Activated CD4-positive, alpha-beta T cell treated with anti-CD3 and anti-CD28 coated beads, Interleukin-2, amount 50 U/mL, for 24 hours (primary cell): ENCODE results near the gene NDUFB4.

Experiments
- DNase-seq, 2 donors: peaks; one replicate each; pipeline ENCODE4 v3.0.0-alpha.2; 2020; ENCODE audit warnings: low read depth in 1 of 2, low spot score in 1 of 2

The NDUFB4 gene

DNA sequence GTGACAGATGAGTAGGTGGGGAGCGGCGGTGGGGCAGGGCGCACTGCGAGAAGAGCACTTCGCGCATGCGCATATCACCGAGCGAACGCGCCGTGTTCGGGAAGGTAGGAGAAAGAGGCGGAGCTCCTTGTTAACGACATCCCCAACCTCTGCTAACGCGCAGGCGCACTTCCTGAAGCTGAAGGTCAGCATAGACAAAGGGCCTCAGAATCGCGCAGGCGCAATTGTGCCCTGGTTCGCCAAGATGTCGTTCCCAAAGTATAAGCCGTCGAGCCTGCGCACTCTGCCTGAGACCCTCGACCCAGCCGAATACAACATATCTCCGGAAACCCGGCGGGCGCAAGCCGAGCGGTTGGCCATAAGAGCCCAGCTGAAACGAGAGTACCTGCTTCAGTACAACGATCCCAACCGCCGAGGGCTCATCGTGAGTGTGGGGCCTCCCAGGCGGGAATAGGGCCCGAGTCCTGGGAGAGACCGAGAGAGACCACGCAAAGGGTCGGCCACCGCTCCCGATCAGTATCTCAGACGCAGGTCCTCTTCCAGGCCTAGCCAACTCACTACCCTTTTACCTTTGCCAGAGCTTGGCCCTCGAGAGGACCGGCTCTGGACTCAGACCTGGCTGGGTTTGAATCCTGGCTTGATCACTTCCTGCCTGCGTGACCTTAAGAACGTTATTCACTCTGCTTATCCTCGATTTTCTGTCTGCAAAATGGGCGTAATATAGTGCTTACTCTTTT, at the start of gene NDUFB4:
Gene NDUFB4, plus strand, starts transcription at position 221 of the 737 bp plus-strand sequence. Its CDS starts 24 bp downstream, at position 245.
- peak; percentile 87 to 96 for DNase-seq

DNA sequence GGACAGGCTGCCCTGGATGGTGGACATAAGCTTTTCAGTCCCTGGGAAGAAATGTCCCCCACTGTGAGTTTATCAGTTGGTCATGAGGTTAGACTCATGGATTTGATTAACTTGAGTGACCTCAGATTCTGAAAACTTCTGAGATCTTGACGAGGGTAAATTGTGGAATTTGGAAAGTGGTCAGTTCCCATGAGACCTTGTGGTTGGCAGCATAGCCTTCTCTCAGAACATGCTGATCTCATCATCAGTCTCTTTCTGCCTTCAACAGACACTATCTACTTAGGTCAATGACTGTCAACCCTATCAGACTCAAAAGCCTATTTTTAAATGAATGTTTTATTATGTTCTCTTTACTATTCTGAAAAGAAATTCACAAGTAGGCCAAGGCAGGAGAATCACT, 45.6 kb upstream of the NDUFB4 start:
- DNase-seq, result no peak

DNA sequence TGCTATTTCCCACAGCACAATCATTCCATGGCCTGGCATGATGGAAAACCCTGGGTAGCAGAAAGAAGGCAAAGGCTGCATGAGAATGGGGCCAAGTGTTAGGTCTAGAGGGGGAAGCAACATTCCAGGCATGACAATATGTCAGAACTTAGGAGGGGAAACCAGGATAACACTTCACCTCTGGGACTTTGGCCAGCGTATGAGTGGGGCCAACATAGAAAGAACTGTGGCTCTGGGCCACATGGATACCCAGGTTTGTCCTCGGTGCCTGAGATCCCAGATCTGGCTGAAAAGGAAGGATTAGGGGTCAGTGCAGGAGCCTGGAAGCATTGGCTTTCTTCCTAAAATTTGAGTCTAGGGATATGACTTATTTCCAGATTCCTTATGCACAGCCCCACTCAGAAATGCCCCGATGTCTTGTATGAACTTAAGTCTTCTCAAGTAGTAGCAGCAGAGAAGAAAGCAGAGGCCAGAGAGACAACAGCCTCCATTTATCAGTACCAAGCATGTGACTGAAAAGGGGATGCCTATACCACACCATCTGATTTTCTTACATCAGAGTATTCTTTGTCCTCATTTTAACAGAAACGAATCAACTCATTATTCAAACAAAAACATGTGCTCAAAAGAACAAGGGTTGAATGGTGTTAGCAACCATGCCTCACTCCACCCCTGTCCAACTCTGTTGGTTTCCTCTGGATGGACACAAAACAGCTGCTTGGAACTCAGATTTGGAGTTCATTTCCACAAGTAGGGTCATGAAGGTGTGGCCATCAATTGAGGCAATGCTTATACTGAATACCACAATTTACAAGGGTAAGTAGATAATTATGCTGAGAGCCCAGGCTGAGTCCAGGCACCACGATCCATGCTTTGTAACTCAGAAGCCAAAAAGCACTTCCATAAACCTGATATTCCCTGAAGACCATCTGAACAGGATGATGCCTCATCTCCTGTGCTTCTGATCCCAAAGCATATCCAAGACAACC, 43.7 kb upstream of the NDUFB4 start:
- no peak for DNase-seq

DNA sequence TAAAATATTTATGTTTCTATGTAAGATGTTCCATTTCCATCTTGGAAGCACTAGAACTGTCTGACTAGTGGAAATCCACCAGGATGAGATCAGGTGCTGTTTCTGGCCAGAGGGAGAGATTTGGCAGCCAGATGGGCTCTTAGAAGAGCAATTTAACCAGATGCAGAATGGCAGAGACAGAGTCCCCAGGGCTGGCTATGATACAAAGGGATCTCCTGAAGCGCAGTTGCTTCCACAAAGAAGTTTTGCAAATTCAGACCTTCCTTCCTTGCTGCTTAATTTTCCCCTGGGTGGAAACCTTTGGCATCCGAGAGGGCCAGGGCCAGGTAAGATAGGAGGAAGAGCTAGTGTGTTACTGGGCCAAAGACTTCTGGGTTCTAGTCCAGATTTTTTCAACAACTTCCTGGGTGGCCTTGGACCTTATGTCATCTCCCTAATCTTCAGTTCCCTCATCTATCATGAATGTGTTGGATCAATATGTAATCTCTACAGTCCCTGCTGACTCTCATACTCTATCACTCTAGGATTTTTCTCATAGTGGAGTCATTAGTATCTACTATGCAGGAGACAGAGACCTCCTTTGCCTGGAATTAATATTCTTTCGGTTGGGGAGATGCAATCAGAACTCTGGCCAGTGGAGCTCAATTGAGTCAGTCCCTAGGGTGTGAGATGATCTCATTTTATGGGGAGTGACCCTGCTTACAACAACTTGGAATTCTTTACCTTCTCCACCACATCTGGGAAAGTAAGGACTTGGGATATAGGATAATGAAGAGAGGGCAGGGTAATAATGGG, 41.1 kb upstream of the NDUFB4 start:
- DNase-seq, result no peak

DNA sequence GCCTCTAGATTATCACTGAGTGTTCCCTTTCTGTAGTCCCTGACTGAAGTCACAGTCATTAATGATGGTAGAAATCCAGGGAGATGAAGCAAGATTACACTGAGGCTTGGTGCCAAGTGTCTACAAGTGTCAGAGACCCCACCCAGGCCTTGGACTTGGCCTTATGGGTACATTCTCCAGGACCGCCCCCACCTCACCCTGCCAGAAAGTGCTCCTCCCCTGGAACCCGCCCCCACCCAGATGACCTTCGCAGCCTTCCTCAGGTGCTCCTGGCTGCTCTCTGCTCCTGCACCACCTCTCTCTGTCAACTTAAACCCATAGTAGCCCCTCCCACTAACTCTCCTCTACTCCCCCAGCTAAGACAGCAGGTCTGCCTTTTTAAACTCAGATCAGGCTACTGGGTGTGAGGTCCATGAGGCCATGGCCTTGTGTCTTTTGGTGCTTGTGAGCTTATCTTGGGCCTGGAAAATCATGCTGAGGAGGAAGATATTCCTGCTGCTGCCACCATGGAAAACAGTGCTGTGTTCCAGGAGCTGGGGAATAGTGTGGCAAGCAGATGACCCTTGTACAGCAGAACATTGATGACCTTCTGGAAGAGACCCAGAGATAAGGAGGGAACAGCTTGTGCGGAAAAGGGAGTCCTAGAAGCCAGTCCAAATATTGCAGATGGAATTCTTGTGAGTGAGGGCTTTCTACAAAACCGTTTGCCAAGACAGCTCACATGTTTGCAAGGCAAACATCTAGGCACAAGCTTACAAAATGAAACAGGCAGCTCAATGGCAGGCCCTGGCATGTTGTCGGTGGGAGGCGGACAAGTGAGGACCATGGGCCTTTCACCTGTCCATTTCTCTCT, 40.3 kb upstream of the NDUFB4 start:
- DNase-seq, result no peak

DNA sequence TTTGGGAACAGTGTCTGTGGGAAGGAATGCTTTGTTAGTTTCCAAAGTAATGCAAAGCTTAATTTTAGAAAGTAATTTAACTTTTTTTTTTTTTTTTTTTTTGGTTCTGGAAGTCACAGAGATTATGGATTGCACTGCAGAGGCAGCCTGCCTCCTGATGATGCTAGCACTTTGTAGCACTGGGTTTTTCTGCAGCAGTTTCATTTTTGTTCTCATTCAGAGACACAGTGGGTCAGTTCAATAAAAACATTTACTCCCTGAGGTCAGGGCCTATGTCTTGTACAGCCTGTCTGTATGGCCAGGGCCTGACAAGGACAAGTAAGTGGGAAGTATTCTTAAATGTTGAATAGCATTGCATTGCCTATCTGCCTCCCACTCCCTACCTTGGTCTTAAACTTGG, 39.0 kb upstream of the NDUFB4 start:
- no peak for DNase-seq

DNA sequence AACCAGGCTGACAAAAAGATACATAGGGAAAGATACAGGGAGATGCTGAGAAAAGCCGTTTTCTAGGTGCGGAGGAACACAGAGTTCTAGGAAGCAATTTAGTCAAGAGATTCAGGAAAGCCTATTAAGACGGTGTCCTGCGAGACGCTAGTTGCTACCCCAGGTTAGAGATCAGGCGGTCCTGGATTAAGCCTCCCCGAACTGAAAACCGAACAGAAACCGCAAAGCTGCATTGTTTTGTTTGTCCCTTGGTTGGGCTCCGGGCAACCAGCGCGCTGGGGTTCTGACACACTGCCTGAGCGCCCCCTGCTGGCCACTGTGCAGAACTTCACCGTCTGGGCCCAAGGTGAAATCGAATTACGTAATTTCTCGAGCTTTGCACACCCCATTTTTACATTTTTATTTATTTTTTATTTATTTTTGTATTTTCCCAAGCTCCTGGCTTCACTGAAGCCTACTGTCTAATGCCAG, 37.3 kb upstream of the NDUFB4 start:
- DNase-seq, result peak; percentile 76 to 80

DNA sequence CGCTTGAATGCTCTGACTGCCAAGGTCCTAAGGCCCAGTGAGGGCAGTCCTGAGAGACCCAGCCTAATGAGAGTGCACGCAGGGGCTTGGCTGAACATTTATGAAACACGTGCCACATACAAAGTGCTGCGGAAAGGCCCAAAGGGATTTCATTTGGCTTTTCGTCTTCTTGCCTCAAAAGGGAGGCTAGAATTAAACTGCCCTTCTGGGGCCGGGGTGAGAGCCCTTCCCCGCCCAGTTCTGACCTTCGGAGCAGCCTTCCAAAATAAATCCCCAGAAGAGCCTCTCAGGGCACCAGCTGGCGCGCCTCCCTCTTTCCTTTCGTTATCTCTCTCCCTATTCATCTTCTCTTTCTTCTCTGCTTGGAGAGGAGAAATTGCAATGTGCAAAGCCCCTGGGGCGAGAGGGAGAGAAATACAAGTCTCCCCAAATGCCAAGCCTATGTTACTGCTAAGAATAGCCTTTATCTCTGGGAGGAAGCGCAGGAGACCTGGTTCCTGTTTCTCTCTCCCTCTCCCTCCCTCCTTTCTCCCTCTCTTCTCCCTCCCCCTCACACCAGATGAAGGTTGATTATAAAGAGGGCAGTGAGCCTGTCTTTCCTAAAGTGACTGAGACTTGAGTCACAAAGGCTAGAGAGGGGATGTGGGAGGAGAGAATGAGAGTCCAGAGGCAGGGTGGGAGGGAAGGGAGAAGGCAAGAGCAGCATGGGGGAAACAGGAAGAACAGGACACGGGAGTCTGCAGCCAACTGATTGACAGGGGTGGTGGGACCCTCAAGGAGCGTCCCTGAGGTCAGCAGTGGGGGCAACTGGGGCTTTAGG, 36.7 kb upstream of the NDUFB4 start:
- DNase-seq, result no peak

DNA sequence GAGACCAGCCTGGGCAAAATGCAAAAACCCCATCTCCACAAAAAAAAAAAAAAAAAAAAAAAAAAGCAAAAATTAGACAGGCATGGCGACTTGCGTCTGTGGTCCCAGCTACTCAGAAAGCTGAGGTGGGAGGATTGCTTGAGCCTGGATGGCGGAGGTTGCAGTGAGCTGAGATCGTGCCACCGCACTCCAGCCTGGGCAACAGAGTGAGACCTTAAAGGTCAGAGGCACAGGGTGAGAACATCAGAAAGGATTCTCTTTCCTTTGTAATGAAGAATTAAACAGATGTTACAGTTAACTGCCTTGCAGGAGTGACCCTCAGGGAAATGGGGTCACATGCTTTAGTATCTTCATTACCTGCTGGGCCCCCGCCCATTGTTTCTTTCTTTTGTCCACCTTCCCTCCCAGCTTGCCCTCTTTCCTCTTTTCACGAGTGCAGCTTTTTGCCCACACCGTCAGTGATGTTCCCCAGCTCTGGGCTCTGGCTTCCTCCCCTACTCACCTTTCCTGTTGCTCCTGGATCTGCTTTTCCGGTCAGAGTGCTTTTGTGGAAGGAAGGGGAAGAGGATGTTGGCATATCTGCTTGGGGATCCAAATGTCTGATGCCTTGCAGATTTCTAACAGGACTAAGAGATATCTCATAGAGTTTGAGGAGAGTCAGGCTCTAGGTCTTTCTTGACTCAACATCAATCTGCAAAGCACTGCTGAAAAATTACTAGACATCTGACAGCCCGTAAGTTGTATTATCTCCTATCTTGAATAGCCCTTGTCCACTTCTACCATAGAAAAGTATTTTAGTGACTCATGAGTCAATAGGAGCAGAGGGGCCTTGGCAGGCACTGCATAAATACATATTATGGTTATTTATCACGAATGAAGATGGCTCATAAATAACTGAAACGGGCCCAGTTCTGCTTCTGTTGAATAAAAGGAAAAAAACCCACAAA, 35.6 kb upstream of the NDUFB4 start:
- DNase-seq, result no peak

DNA sequence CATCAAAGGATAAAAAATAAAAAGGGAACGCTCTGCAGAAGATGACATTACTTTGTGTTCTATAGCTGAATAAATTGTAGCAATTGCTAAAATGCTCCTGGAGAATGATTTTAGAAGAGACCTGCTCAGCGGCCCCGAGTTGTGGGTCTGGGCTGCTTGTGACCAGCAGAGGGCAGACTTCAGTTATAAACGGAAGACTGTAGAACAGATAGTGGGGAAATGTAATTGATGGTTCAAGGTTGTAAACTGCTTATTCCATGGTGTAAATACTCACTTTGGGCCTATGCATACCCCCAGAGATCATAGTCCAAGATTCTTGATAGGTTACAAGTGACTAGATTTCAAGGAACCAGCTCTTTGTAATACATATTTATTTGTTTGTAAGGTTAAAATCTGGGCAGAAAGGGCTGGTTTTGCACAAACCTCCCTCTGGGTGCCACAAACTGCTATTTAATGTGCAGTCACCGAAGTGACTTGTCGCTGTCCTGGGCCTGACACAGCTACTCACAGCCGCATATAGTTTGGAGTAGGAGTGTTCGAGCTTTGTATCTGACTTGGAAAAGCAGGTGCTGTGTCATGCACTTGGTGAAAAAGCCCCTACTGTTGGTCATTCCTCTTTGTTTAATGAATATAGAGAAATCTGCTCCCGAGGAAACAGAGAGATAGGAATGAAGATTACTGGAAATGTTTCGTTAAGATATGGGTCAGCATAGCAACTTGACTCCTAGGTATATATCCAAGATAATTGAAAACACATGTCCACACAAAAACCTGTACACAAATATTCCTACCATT, 34.7 kb upstream of the NDUFB4 start:
- DNase-seq, result peak; percentile 22 to 69

DNA sequence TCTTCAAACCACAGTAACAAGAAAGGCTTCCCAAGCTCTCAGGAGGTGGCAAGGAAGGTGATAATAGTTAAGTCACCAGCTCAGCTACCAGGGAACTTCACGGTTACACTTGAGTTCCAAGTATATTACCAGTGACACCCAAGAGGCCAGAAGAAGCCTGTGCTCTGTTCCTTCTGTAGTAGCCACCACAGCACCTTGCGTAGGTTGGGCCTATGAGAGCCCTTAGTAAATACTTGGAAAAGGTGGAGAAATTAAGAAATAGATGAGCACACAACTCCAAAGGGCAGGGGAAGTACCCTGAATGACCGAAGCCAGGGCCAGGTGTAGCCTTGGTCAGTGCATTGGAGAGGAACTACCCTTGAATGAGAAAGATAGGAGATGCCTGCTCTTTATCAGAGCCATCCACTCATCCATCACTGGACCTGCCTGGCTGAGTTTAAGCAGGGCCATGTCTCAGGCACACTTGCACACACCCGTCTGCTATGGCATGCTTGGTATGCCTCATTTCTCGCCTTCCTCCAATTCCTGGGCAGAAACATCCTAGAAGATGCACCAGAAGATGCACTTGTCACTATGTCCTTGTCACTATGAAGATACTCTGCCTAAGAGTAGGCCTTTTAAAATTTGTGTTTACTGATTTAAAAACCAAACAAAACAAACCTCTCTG, 32.6 kb upstream of the NDUFB4 start:
- DNase-seq, result no peak

DNA sequence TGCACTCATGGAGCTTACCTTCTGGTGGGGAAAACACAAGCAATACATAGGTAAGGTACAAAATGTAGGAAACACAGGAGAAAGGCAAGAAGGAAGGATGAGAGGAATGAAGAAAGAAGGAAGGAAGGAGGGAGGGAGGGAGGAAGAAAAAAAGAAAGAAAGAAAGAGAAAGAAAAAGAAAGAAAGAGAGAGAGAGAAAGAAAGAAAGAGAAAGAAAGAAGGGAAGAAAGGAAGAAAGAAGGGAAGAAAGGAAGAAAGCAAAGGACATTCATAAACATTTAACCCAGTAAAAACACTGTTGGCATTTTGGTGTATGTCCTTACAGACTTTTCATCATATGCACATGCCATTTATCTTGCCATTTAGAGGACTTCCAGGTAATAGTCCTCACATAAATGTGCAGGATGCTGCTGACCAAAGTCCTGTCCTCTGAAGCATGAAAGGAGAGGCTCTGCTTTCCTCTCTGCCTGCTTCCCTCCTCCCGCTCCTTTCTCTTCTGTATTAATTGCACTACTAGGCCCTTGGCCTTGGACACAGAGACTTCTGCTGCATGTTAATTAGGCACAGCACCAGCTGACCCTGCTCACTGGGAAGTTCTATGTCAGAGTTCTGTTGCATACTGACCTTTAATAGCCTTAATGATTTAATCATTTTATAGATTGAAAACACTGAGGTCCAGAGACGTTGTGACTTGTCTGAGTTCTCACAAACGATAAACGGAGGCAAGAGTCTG, 29.7 kb upstream of the NDUFB4 start:
- no peak for DNase-seq

DNA sequence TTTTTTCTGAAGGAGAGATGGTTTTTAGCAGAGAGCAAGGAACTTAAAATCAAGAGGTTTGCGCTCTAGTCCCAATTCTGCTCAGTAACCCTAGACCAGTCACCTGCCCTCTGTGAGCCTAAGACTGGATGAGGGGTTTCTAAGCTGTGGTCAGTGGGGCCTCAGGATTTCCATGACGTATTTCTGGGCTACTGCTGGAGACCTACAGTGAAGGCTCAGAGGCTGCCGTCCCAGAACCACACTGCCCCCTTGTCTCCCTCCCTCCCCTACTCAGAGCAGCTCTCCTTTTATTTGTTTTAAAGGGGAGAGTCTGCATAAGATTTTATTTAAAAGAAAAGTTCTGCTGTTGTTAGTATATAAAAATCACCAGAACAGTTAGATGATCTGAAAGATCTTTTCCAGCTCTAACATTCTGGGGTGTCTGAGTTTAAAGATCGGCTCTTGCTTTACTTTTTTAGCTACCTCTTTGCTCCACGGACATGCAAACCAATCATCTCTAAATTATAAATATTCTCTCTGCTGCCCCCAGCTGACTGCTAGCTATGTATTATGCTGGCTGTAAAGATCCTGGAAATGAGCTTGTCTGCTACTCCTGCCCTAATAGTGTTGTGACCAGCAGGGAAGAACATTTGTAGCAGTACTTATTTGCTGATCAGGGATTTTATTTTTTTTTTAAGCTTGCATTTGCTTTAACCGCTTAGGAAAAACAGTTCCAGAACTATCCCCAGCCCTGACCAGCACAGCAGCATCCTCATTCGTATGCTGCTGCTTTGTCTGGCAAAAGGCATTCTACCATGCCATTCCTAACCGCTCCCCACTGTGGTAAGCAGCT, 28.6 kb upstream of the NDUFB4 start:
- DNase-seq, result no peak

DNA sequence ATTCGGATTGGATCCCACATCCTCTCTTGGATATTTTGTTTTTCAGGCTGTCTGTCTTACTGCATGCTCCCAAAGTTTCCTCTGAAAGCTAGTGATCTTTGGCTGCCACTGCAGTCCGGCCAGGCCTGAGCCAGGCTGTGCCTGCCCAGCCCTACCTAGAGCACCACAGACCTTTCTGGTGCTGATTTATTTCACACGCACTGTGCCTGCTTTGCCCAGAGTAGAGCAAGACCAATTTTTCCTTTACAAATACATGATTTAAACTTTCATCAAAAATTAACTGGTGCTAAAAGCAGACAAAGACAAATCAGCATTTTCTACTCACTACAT, 28.0 kb upstream of the NDUFB4 start:
- no peak for DNase-seq

DNA sequence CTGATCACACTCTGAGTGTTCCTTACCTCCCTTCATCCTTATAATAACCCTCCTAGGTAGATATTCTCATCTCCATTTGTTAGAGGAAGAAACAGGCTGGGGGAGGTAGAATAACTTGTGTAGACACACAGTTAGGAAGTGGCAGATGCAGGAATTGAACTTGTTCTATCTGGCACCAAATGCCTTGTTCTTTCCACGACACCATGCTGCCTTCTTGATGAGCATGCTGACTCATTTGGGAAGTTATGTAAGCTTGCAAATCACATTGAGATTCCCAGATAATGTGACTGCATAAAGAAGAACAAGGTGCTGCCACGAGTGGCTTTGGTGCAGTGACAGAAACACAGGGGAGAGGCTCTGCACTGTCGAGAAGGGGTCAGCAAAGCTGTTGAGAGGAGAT, 27.5 kb upstream of the NDUFB4 start:
- no peak for DNase-seq
